Smooth muscle cell (in vitro differentiated cells): Measurements from ENCODE around the gene C1orf174. TPM values are rescaled to one million over a fixed set of nuclear protein-coding genes. Genes with fewer than 3 reads are reported as not detected.

ENCODE experiments used
- DNase-seq: peaks from one replicate; lab custom pipeline; 2025; ENCODE audit not compliant: unreplicated experiment; lab: John Stamatoyannopoulos, UW
- H2AFZ ChIP-seq: fragments of 200-600 bp; sonication (generic); 2 replicates; pipeline ENCODE4 v1.6.0; 2016; ENCODE audit warnings: antibody characterized with exemption, low read depth, mild to moderate bottlenecking
- H3F3A ChIP-seq: fragments of 200-600 bp; sonication (generic); 2 replicates; pipeline ENCODE4 v1.6.0; 2017; ENCODE audit warnings: antibody characterized with exemption, low read depth
- H3K27ac ChIP-seq: fragments of 200-600 bp; sonication (generic); 2 replicates; pipeline ENCODE4 v1.5.1; 2016; ENCODE audit warnings: low read depth, mild to moderate bottlenecking
- H3K27me3 ChIP-seq: fragments of 200-600 bp; sonication (generic); 2 replicates; pipeline ENCODE4 v1.6.1; 2016; ENCODE audit warnings: low read depth, mild to moderate bottlenecking
- H3K36me3 ChIP-seq: fragments of 200-600 bp; sonication (generic); 2 replicates; pipeline ENCODE4 v1.5.1; 2016; ENCODE audit warnings: low read depth
- H3K4me1 ChIP-seq: fragments of 200-600 bp; sonication (generic); 2 replicates; pipeline ENCODE4 v1.5.1; 2016; ENCODE audit warnings: low read depth
- H3K4me2 ChIP-seq: fragments of 200-600 bp; sonication (generic); 2 replicates; pipeline ENCODE4 v1.6.0; 2016; ENCODE audit warnings: mild to moderate bottlenecking
- H3K4me3 ChIP-seq: fragments of 200-600 bp; sonication (generic); 2 replicates; pipeline ENCODE4 v1.5.1; 2016; ENCODE audit warnings: mild to moderate bottlenecking
- H3K79me2 ChIP-seq: fragments of 200-600 bp; sonication (generic); 2 replicates; pipeline ENCODE4 v1.6.0; 2016; ENCODE audit warnings: low read depth, mild to moderate bottlenecking
- H3K9ac ChIP-seq: fragments of 200-600 bp; sonication (generic); 2 replicates; pipeline ENCODE4 v1.6.0; 2016; ENCODE audit warnings: low read depth
- H3K9me3 ChIP-seq: fragments of 200-600 bp; sonication (generic); replicated peaks from 2 replicates; pipeline ENCODE4 v1.5.1; 2016; ENCODE audit warnings: low read depth
- H4K20me1 ChIP-seq: fragments of 200-600 bp; sonication (generic); 2 replicates; pipeline ENCODE4 v1.6.0; 2016; ENCODE audit warnings: low read depth
- WGBS: methylation state at CpG from one replicate; pipeline ENCODE4 v1.1.7; 2016; ENCODE audit warnings: low lambda C conversion rate; 5-methylcytosine and 5-hydroxymethylcytosine counted together
- polyA plus RNA-seq: library from polyadenylated mRNA; unstranded; fragments of >200 nt; fragmentation: Nextera tagmentation; extraction: Ambion mirVana; gene quantifications from 2 replicates; pipeline ENCODE4 v1.2.1, GENCODE V29; 2016
- total RNA-seq: library from RNA; depleted of rRNA; stranded (reverse); fragments of >200 nt; gene quantifications from 2 replicates; pipeline ENCODE4 v1.2.3, GENCODE V29; 2014
- TF ChIP-seq, protein P1 (sequence below): fragments of 200-600 bp; sonication (generic); IDR thresholded peaks from 2 replicates; pipeline ENCODE4 v1.5.1; 2017; ENCODE audit warnings: borderline replicate concordance, mild to moderate bottlenecking, antibody characterized with exemption; ENCODE audit not compliant: insufficient read depth, poor library complexity, severe bottlenecking

C1orf174 gene
- total and polyA plus RNA-seq, 2 experiments from 2014 or later, result 26.0 to 32.5 TPM

DNA sequence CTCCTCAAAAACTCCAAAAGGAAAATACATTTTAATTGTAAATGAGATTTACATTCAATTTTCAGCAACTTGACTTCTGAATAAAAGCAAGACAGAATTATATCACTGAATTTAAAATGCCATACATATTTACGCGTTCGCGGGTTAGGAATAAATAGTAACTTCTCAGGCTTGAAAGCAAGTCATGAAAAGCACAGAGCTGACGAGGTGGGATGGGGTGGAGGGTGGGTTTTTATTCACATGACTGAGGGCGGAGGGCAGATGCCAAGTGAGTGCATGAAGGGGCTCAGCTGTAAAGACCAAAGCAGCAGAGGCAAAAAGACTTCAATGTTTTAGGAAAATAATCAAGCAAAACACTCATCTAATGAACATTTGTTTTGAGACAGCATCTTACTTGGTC lies 48.8 kb downstream of the C1orf174 start:
- H3K9ac ChIP-seq, result no peak overlapping the region
- over 99% methylated on average over 6 of the region's 6 CpGs for WGBS
- H3K4me1 ChIP-seq, result peaks cover 5% of the 10 kb centered on the region

GRCh38 chr1:3850857-3851256 lies 49.2 kb downstream of the C1orf174 start:
- Histone ChIP-seq H4K20me1 (peaks cover 31% of the 10 kb centered on the region), H3K9ac (no peak overlapping the region), H3K9me3 (no peaks in the 10 kb centered on the region), H3K27ac (no peak overlapping the region), H3K4me3 (no peak overlapping the region), H2AFZ (no peak overlapping the region), H3K79me2 (peaks cover 32% of the 10 kb centered on the region), H3K27me3 (no peaks in the 10 kb centered on the region), H3K36me3 (peaks cover 5% of the 10 kb centered on the region), H3K4me1 (peaks cover 2% of the 10 kb centered on the region), H3K4me2 (no peak overlapping the region), H3F3A (no peaks in the 10 kb centered on the region)
- no peak for DNase-seq
- 90% methylated on average over 12 of the region's 12 CpGs for WGBS
- TF ChIP-seq, protein P1, sequence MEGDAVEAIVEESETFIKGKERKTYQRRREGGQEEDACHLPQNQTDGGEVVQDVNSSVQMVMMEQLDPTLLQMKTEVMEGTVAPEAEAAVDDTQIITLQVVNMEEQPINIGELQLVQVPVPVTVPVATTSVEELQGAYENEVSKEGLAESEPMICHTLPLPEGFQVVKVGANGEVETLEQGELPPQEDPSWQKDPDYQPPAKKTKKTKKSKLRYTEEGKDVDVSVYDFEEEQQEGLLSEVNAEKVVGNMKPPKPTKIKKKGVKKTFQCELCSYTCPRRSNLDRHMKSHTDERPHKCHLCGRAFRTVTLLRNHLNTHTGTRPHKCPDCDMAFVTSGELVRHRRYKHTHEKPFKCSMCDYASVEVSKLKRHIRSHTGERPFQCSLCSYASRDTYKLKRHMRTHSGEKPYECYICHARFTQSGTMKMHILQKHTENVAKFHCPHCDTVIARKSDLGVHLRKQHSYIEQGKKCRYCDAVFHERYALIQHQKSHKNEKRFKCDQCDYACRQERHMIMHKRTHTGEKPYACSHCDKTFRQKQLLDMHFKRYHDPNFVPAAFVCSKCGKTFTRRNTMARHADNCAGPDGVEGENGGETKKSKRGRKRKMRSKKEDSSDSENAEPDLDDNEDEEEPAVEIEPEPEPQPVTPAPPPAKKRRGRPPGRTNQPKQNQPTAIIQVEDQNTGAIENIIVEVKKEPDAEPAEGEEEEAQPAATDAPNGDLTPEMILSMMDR, result no peak

More for the DNA sequence above, 48.8 kb downstream of the C1orf174 start:
- TF ChIP-seq, protein P1, result no peak
- H2AFZ ChIP-seq, result no peak overlapping the region
- H3K4me3 ChIP-seq, result no peak overlapping the region
- DNase-seq, result no peak
- H3K27me3 ChIP-seq, result no peaks in the 10 kb centered on the region
- no peak overlapping the region for H3K4me2 ChIP-seq
- H3K36me3 ChIP-seq, result peaks cover 5% of the 10 kb centered on the region
- H3K27ac ChIP-seq, result no peak overlapping the region
- no peaks in the 10 kb centered on the region for H3F3A ChIP-seq
- H4K20me1 ChIP-seq, result peaks cover 35% of the 10 kb centered on the region
- no peaks in the 10 kb centered on the region for H3K9me3 ChIP-seq
- H3K79me2 ChIP-seq, result peaks cover 36% of the 10 kb centered on the region

GRCh38 chr1:3847081-3847480 lies 53.0 kb downstream of the C1orf174 start:
- Histone ChIP-seq H3K4me1 (no peaks in the 10 kb centered on the region), H3K27me3 (no peaks in the 10 kb centered on the region), H3F3A (no peaks in the 10 kb centered on the region), H3K4me3 (no peak overlapping the region), H3K4me2 (no peak overlapping the region), H3K27ac (no peak overlapping the region), H4K20me1 (peaks cover under 1% of the 10 kb centered on the region), H3K9me3 (no peaks in the 10 kb centered on the region), H3K36me3 (peaks cover 5% of the 10 kb centered on the region), H2AFZ (no peak overlapping the region), H3K79me2 (no peaks in the 10 kb centered on the region), H3K9ac (no peak overlapping the region)
- no peak for DNase-seq
- TF ChIP-seq, protein P1, result no peak
- WGBS, result 95% methylated on average over 6 of the region's 6 CpGs

DNA sequence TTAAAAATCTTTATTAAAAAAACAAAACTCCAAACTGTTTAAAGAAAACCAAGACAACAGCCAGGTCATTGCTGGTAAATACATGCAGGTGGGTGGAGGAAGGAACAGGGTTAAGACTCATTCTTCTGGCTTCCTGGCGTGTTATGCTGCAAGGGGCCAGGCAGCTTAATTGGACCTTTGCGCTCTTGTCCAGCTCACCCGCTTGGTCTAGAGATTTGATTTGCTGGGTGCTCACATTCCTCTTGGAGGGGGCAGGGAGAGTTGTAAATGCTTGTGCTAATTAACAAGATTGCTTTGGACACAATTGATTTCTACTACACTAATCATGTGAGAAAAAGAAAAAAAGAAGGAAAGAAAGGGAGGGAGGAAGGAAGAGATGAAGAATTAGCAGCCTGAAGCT lies 53.5 kb downstream of the C1orf174 start:
- H3K27ac ChIP-seq, result no peak overlapping the region
- no peak for DNase-seq
- no peaks in the 10 kb centered on the region for H3K9me3 ChIP-seq
- 94% methylated on average over 3 of the region's 3 CpGs for WGBS
- H3K9ac ChIP-seq, result no peak overlapping the region
- H3K36me3 ChIP-seq, result peaks cover 5% of the 10 kb centered on the region
- TF ChIP-seq, protein P1, result no peak
- H3K4me2 ChIP-seq, result no peak overlapping the region
- H2AFZ ChIP-seq, result no peak overlapping the region
- no peak overlapping the region for H3K4me3 ChIP-seq
- no peaks in the 10 kb centered on the region for H3K27me3 ChIP-seq
- H3F3A ChIP-seq, result no peaks in the 10 kb centered on the region
- no peaks in the 10 kb centered on the region for H3K4me1 ChIP-seq
- H4K20me1 ChIP-seq, result no peaks in the 10 kb centered on the region
- no peaks in the 10 kb centered on the region for H3K79me2 ChIP-seq
